H1 (cell line): ENCODE data around the gene RSBN1. TPM values are rescaled to one million over a fixed set of nuclear protein-coding genes. Genes with fewer than 3 reads are reported as not detected.

Experiments used
- BACH1 ChIP-seq: IDR thresholded peaks from 2 replicates; pipeline ENCODE4 v1.6.1; 2012; ENCODE audit warnings: low read length, improper control_type of control experiment
- CEBPB ChIP-seq: IDR thresholded peaks from 2 replicates; pipeline ENCODE4 v1.6.1; 2012; ENCODE audit warnings: low read depth, low read length
- CREB1 ChIP-seq: IDR thresholded peaks from 2 replicates; pipeline ENCODE4 v1.6.1; 2012; ENCODE audit warnings: inconsistent platforms
- KDM5A ChIP-seq: fragments of 200-600 bp; IDR thresholded peaks from 2 replicates; pipeline ENCODE4 v1.7.1; 2012; ENCODE audit warnings: mild to moderate bottlenecking, low read length, inconsistent platforms, mixed read lengths
- NANOG ChIP-seq: IDR thresholded peaks from 2 replicates; pipeline ENCODE4 v1.6.1; 2011; ENCODE audit warnings: low read length, low read depth, mild to moderate bottlenecking, inconsistent platforms; ENCODE audit not compliant: insufficient read depth, poor library complexity, severe bottlenecking
- RBBP5 ChIP-seq: IDR thresholded peaks from 2 replicates; pipeline ENCODE4 v1.7.1; 2012; ENCODE audit warnings: low read depth, mild to moderate bottlenecking, inconsistent platforms, low read length, moderate library complexity, borderline replicate concordance
- RFX5 ChIP-seq: IDR thresholded peaks from 2 replicates; pipeline ENCODE4 v1.6.1; 2011; ENCODE audit warnings: low read depth, low read length, improper control_type of control experiment, borderline replicate concordance
- SIN3A ChIP-seq, 2 experiments: IDR thresholded peaks in 1 of 2; conservative IDR thresholded peaks in 1 of 2; 2 replicates each; pipeline ENCODE4 v1.6.1; 2011 to 2012; ENCODE audit warnings: low read length in 2 of 2, improper control_type of control experiment in 1 of 2, low read depth in 1 of 2, mild to moderate bottlenecking in 1 of 2
- SP4 ChIP-seq: IDR thresholded peaks from 2 replicates; pipeline ENCODE4 v1.6.1; 2012; ENCODE audit warnings: low read length, inconsistent platforms
- SRF ChIP-seq: IDR thresholded peaks from 2 replicates; pipeline ENCODE4 v1.6.1; 2011; ENCODE audit warnings: mild to moderate bottlenecking, low read depth, low read length, moderate library complexity
- polyA plus RNA-seq, 7 experiments: library from polyadenylated mRNA; depleted of rRNA in 3 of 7; stranded (reverse) in 5 of 7; unstranded in 2 of 7; fragments of >200 nt in 5 of 7; fragments of 200-250 nt in 2 of 7; gene quantifications; 1 replicate in 5 of 7; 2 replicates in 1 of 7; 4 replicates in 1 of 7; pipeline versions ENCODE4 v1.2.1 to v1.2.3, GENCODE V29; 2011 to 2013; ENCODE audit warnings: missing spikeins in 2 of 7, mixed read lengths in 2 of 7
- total RNA-seq: library from RNA; stranded (reverse); fragmentation: NEBNext Ultra II Directional; extraction: Animal tissue kit (Norgen Biotek cat#: 25700); gene quantifications from 2 replicates; pipeline ENCODE4 v1.2.1, GENCODE V29; 2021
- TF ChIP-seq, protein P1 (sequence below): fragments of 300-600 bp; sonication (generic); IDR thresholded peaks from 2 replicates; pipeline ENCODE4 v1.7.1; 2012; ENCODE audit warnings: low read length, moderate library complexity, mild to moderate bottlenecking, inconsistent platforms; ENCODE audit not compliant: insufficient replicate concordance
- TF ChIP-seq, protein P2 (sequence below): IDR thresholded peaks from 2 replicates; pipeline ENCODE4 v1.6.1; 2012; ENCODE audit warnings: inconsistent platforms

Gene RSBN1
- total and polyA plus RNA-seq, 2 of the 8 experiments (the other 6 are each of a cell fraction or from before 2014, with no cell fraction given) = 4.2 to 17.6 TPM

DNA sequence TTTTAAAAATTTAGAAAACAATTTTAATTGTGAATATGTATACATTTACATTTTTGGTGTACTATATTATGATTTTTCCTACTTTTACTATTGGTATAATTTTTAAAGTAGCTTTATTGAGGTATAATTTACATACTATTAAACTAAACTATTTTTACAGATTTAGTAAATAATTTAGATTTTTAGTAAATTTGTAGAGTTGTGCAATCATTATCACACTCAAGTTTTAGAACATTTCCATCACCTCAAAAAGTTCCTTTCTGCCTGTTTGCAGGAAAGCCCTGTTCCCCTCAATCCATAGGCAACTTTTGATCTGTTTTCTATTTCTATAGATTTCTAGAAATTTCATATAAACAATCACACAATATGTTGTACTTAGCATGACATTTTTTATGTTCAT lies 61.2 kb downstream of the RSBN1 start (continued):
- TF ChIP-seq, protein P1, sequence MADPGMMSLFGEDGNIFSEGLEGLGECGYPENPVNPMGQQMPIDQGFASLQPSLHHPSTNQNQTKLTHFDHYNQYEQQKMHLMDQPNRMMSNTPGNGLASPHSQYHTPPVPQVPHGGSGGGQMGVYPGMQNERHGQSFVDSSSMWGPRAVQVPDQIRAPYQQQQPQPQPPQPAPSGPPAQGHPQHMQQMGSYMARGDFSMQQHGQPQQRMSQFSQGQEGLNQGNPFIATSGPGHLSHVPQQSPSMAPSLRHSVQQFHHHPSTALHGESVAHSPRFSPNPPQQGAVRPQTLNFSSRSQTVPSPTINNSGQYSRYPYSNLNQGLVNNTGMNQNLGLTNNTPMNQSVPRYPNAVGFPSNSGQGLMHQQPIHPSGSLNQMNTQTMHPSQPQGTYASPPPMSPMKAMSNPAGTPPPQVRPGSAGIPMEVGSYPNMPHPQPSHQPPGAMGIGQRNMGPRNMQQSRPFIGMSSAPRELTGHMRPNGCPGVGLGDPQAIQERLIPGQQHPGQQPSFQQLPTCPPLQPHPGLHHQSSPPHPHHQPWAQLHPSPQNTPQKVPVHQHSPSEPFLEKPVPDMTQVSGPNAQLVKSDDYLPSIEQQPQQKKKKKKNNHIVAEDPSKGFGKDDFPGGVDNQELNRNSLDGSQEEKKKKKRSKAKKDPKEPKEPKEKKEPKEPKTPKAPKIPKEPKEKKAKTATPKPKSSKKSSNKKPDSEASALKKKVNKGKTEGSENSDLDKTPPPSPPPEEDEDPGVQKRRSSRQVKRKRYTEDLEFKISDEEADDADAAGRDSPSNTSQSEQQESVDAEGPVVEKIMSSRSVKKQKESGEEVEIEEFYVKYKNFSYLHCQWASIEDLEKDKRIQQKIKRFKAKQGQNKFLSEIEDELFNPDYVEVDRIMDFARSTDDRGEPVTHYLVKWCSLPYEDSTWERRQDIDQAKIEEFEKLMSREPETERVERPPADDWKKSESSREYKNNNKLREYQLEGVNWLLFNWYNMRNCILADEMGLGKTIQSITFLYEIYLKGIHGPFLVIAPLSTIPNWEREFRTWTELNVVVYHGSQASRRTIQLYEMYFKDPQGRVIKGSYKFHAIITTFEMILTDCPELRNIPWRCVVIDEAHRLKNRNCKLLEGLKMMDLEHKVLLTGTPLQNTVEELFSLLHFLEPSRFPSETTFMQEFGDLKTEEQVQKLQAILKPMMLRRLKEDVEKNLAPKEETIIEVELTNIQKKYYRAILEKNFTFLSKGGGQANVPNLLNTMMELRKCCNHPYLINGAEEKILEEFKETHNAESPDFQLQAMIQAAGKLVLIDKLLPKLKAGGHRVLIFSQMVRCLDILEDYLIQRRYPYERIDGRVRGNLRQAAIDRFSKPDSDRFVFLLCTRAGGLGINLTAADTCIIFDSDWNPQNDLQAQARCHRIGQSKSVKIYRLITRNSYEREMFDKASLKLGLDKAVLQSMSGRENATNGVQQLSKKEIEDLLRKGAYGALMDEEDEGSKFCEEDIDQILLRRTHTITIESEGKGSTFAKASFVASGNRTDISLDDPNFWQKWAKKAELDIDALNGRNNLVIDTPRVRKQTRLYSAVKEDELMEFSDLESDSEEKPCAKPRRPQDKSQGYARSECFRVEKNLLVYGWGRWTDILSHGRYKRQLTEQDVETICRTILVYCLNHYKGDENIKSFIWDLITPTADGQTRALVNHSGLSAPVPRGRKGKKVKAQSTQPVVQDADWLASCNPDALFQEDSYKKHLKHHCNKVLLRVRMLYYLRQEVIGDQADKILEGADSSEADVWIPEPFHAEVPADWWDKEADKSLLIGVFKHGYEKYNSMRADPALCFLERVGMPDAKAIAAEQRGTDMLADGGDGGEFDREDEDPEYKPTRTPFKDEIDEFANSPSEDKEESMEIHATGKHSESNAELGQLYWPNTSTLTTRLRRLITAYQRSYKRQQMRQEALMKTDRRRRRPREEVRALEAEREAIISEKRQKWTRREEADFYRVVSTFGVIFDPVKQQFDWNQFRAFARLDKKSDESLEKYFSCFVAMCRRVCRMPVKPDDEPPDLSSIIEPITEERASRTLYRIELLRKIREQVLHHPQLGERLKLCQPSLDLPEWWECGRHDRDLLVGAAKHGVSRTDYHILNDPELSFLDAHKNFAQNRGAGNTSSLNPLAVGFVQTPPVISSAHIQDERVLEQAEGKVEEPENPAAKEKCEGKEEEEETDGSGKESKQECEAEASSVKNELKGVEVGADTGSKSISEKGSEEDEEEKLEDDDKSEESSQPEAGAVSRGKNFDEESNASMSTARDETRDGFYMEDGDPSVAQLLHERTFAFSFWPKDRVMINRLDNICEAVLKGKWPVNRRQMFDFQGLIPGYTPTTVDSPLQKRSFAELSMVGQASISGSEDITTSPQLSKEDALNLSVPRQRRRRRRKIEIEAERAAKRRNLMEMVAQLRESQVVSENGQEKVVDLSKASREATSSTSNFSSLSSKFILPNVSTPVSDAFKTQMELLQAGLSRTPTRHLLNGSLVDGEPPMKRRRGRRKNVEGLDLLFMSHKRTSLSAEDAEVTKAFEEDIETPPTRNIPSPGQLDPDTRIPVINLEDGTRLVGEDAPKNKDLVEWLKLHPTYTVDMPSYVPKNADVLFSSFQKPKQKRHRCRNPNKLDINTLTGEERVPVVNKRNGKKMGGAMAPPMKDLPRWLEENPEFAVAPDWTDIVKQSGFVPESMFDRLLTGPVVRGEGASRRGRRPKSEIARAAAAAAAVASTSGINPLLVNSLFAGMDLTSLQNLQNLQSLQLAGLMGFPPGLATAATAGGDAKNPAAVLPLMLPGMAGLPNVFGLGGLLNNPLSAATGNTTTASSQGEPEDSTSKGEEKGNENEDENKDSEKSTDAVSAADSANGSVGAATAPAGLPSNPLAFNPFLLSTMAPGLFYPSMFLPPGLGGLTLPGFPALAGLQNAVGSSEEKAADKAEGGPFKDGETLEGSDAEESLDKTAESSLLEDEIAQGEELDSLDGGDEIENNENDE = no peak
- TF ChIP-seq KDM5A (no peak), RFX5 (no peak), BACH1 (no peak), NANOG (no peak), SP4 (no peak), SRF (no peak), CREB1 (no peak), RBBP5 (no peak), CEBPB (no peak), SIN3A (conservative IDR thresholded peaks at IDR 0.05 in 1 of 2, IDR thresholded peaks at IDR 0.05 in 1 of 2; ENCODE audit: low read depth in 1 of 2, low read length in 2 of 2) (no peak)
- TF ChIP-seq, protein P2, sequence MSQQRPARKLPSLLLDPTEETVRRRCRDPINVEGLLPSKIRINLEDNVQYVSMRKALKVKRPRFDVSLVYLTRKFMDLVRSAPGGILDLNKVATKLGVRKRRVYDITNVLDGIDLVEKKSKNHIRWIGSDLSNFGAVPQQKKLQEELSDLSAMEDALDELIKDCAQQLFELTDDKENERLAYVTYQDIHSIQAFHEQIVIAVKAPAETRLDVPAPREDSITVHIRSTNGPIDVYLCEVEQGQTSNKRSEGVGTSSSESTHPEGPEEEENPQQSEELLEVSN = no peak
